ENCODE measurements around the gene HLF.

The HLF gene

GRCh38 chr17:55249861-55250260 lies 14.9 kb upstream of the HLF start:
- DNase-seq (ENCODE audit: low read depth in 2 of 2, low spot score in 1 of 2), result no peak

GRCh38 chr17:55254375-55254774 lies 10.4 kb upstream of the HLF start:
- DNase-seq (ENCODE audit: low read depth in 2 of 2, low spot score in 1 of 2), result no peak

GRCh38 chr17:55258578-55259135 lies 6.1 kb upstream of the HLF start:
- no peak for DNase-seq (ENCODE audit: low read depth in 2 of 2, low spot score in 1 of 2)

- DNase-seq (ENCODE audit: low read depth in 2 of 2, low spot score in 1 of 2), result no peak
Observed at GRCh38 chr17:55259684-55260111, 5.1 kb upstream of the HLF start.

- no peak for DNase-seq (ENCODE audit: low read depth in 2 of 2, low spot score in 1 of 2)
Observed at GRCh38 chr17:55261311-55261710, 3.4 kb upstream of the HLF start.

GRCh38 chr17:55263569-55264277 lies 1.0 kb upstream of the HLF start:
- no peak for DNase-seq (ENCODE audit: low read depth in 2 of 2, low spot score in 1 of 2)

GRCh38 chr17:55264278-55264644 lies 499 bp upstream of the HLF start:
- no peak for DNase-seq (ENCODE audit: low read depth in 2 of 2, low spot score in 1 of 2)

- no peak for DNase-seq (ENCODE audit: low read depth in 2 of 2, low spot score in 1 of 2)
Observed at GRCh38 chr17:55265311-55266021, 706 bp downstream of the HLF start.

GRCh38 chr17:55266051-55266957 lies 1.5 kb downstream of the HLF start:
- no peak for DNase-seq (ENCODE audit: low read depth in 2 of 2, low spot score in 1 of 2)

GRCh38 chr17:55266958-55267688 lies 2.4 kb downstream of the HLF start:
- no peak for DNase-seq (ENCODE audit: low read depth in 2 of 2, low spot score in 1 of 2)

GRCh38 chr17:55267777-55268648 lies 3.3 kb downstream of the HLF start:
- DNase-seq (ENCODE audit: low read depth in 2 of 2, low spot score in 1 of 2), result no peak

GRCh38 chr17:55268649-55269480 lies 4.1 kb downstream of the HLF start:
- no peak for DNase-seq (ENCODE audit: low read depth in 2 of 2, low spot score in 1 of 2)

GRCh38 chr17:55269894-55270293 lies 5.1 kb downstream of the HLF start:
- no peak for DNase-seq (ENCODE audit: low read depth in 2 of 2, low spot score in 1 of 2)

GRCh38 chr17:55271223-55271571 lies 6.4 kb downstream of the HLF start:
- DNase-seq (ENCODE audit: low read depth in 2 of 2, low spot score in 1 of 2), result no peak

- DNase-seq (ENCODE audit: low read depth in 2 of 2, low spot score in 1 of 2), result no peak
Observed at GRCh38 chr17:55271958-55272710, 7.4 kb downstream of the HLF start.

- DNase-seq (ENCODE audit: low read depth in 2 of 2, low spot score in 1 of 2), result no peak
Observed at GRCh38 chr17:55272711-55273578, 8.2 kb downstream of the HLF start.

GRCh38 chr17:55273579-55274354 lies 9.0 kb downstream of the HLF start:
- DNase-seq (ENCODE audit: low read depth in 2 of 2, low spot score in 1 of 2), result no peak
